Stimulated activated CD8-positive, alpha-beta memory T cell treated with anti-CD3 and anti-CD28 coated beads, Interleukin-4, amount 100 ng/mL, for 24 hours (primary cell): ENCODE data around the gene FHOD3.

Experiments used
- DNase-seq: peaks from one replicate; pipeline ENCODE4 v3.0.0-alpha.2; 2020; ENCODE audit warnings: low read depth

FHOD3 gene

DNA sequence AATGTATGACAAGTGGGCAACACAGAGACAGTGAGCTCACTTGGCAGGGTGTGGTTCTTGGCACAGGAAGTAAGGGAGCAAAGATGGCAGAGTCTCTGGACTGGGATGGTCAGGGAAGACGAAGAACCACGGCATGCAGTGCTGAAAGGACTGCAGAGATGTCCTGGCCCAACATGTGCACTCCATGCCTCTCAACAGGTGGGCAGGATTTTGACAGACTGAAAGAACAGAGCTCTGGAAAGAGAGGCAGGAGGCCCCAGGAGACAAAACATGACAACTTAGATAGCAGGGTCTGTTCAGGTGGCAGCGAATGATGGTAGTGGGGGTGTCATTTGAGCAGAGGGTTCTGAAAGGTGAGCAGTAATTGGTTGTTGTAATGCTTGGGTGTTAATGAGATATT lies 180.3 kb downstream of the FHOD3 start:
- no peak for DNase-seq

GRCh38 chr18:36481201-36481657 lies 183.7 kb downstream of the FHOD3 start:
- DNase-seq: no peak

- DNase-seq: no peak
These were observed 184.4 kb downstream of the FHOD3 start for GRCh38 chr18:36481935-36482334.

DNA sequence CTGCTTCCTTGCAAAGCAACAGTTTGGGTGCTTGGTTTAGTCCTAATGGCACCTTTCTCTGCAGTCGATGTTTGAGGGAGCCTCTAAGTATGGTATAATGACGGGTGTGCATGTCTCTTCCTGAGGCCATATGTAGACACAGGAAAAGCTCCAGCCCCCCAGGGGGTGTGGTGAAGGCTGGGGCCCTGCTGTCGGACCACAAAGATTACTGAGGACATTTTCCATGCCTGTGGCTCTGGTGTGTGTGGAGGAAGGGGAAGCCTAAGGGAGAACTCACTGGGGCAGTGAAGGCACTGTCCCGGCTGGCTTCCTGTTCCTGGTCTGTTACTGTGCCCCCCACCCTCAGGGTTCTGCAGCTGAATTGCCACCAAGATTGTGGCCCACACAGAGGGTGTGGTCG lies 187.1 kb downstream of the FHOD3 start:
- DNase-seq: no peak

GRCh38 chr18:36485772-36486171 lies 188.3 kb downstream of the FHOD3 start:
- DNase-seq: no peak

GRCh38 chr18:36488131-36488530 lies 190.6 kb downstream of the FHOD3 start:
- no peak for DNase-seq

DNA sequence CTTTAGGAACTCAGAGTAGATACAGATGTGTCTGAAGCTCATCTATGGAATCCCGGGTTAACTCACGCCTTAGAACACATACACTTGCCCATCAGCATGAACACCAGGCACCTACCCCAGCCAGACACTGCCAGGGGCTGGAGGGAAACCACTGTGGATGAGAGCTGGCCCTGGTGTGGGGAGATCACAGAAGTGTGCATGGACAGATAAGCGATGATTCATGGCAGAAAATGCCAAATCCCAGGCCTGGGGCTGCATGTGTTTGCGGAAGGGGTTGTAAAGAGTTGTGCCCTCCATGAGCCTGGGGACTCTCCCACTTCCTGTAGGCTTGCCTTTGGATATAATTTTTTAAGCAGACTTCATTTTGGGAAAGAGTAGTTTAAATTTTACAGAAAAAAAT lies 193.4 kb downstream of the FHOD3 start:
- DNase-seq: no peak

GRCh38 chr18:36492604-36493329 lies 195.3 kb downstream of the FHOD3 start:
- no peak for DNase-seq

GRCh38 chr18:36493349-36494159 lies 196.0 kb downstream of the FHOD3 start:
- DNase-seq: no peak

DNA sequence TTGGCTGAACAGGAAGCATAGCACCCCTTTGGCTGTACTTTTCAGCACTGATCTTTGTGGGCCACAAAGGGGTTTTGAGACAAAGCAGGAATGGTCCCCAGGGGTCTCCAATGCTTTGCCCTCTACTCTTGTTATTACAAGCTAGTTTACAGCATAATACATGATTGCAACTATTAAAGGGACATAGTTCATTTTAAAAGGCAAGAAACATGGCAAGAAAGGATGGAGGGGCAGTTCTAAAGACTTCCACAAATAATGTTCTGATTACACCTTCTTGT lies 196.6 kb downstream of the FHOD3 start:
- no peak for DNase-seq

DNA sequence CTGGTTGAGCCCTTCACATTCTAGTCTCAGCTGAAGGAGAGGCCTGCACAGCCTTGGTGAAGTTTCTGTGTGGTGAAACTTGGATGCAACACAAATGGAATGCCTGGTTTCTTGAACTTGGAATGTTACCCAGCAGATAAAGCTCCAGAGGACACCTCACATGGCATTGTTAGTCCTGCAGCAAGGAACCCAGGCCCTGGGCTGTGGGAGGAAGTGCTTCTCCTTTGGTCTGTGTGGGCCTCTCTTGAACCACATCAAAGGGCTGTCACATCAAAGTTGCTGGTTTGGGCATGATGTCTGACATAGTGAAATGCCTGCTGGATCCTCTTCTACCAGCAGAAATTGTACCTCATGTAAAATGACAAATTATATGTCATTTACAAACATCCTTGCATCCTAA lies 198.5 kb downstream of the FHOD3 start:
- DNase-seq: no peak

DNA sequence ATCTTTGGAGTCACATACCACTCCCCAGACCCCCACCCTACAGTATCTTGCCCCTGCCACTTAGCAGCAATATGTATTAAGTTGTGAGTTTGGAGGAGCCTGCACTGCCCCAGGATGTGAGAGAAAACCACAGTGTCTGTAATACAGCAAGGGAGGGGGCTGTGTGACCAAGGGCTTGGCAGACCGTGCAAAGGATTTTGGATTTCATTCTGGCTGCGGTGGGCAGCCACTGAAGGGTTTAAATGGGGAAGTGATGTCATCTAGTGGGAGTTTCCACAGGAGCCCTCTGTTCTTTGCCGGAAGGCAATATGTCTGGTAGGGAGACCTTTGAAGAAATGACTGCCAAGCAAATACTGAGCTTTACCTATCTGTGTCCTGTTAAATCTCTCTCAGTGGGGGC lies 202.4 kb downstream of the FHOD3 start:
- no peak for DNase-seq

DNA sequence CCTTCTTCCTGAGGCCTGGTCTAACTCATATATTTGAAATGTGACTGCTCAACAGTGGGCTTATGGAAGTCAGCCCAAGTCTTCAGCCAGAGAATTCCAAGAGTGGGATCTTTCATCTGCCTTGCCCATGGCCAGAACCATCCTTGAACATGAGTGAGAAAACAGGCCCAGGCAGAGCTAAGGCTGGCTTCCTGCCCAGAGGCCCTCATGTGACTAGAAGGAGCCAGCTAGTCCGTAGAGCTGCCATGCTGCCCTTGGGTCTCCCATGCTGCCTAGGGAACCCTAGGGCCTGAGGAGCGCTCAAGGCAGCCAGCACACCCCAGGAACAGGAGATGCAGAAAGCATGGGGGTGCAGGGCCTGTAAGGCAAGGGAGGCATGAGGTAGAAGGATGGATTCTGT lies 203.6 kb downstream of the FHOD3 start:
- no peak for DNase-seq

GRCh38 chr18:36503477-36503876 lies 206.0 kb downstream of the FHOD3 start:
- no peak for DNase-seq

- no peak for DNase-seq
These were observed 207.4 kb downstream of the FHOD3 start for GRCh38 chr18:36504928-36505327.

DNA sequence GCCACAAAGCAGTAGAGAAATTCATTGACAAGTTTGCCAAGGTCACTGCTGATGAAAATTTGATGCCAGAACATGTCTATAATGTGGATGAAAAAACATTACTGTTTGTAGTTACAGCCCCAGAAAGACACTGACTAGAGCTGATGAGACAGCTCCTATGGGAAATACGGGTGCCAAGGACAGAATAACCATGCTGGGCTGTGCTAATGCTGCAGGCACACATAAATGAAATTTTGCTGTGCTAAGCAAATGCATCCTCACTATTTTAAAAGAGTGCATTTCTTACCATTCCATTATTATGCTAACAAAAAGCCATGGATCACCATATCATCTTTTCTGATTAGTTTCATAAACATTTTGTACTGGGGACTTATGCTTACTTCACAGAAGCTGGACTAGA lies 208.2 kb downstream of the FHOD3 start:
- DNase-seq: no peak

- DNase-seq: no peak
These were observed 212.2 kb downstream of the FHOD3 start for GRCh38 chr18:36509646-36510197.

DNA sequence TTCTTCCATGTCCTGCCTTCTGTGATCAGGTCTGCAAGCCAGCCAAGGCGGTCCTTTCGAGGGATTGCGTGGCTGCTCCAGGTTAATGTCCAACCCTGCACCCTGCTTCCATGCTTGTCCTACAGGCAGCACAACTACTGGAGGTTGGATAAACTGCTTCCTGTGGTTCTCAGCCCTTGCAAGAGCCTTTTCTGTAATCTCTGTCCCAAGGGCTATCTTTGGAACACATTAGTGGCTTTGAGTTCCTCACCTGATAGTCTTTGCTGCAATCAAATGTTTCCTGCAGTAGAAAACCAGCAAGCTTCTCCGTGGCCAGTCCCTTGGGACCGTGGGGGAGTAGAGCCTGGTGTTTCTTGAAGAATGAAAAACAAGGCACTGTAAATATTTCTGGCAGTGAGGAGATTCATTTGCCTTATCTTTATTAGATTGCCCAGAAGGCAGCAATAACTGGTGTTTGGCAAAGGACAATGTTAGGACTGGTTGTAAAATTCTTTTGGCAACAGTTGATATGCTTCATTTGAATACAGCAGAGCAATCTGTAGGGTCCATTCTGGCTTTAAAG lies 214.4 kb downstream of the FHOD3 start:
- no peak for DNase-seq

- no peak for DNase-seq
These were observed 216.0 kb downstream of the FHOD3 start for GRCh38 chr18:36513556-36513955.

- DNase-seq: no peak
These were observed 217.3 kb downstream of the FHOD3 start for GRCh38 chr18:36514778-36515177.

GRCh38 chr18:36516258-36516657 lies 218.7 kb downstream of the FHOD3 start:
- DNase-seq: no peak

DNA sequence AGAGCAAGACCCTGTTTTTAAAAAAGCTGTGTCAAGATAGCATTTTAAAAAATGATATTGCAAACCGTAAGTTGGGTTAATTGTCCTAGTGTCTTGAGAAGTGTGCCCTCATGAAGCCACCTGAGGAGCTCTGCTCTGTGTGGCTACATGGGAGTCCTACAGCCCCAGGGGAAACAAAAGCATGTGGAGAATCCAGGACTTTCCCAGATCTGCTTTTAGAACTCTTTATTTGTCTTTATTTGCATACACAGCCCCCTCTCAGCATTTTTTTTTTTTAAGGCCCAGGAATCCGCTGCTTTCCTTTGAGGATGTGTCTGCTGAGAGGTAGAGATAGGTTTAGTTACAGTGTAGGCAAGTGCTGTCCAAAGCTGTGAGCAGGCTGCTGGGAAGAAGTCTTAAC lies 219.2 kb downstream of the FHOD3 start:
- no peak for DNase-seq

GRCh38 chr18:36518839-36519238 lies 221.3 kb downstream of the FHOD3 start:
- DNase-seq: no peak
